Brain pericyte (primary cell): Measurements from ENCODE around the gene MBNL1.
"Not testable (repeated sequence)": the region's sequence is repeated elsewhere in the genome, so short reads cannot be mapped to it uniquely, and the experiment has no call there.

Source experiments
- DNase-seq: peaks from one replicate; pipeline ENCODE4 v3.0.0-alpha.2; 2012; ENCODE audit warnings: low read depth, low spot score

Gene MBNL1

GRCh38 chr3:152399374-152399773 is 130.6 kb downstream of the MBNL1 start:
- DNase-seq, result no peak

GRCh38 chr3:152400887-152401286 is 132.2 kb downstream of the MBNL1 start:
- no peak for DNase-seq

GRCh38 chr3:152402695-152403451 is 134.1 kb downstream of the MBNL1 start:
- no peak for DNase-seq

GRCh38 chr3:152403632-152404066 is 134.9 kb downstream of the MBNL1 start:
- no peak for DNase-seq

GRCh38 chr3:152404976-152405375 is 136.2 kb downstream of the MBNL1 start:
- DNase-seq, result no peak

- no peak for DNase-seq
These were observed 137.4 kb downstream of the MBNL1 start for GRCh38 chr3:152405915-152406802.

GRCh38 chr3:152413240-152413639 is 144.5 kb downstream of the MBNL1 start:
- DNase-seq, result no peak

- DNase-seq, result no peak
These were observed 148.3 kb downstream of the MBNL1 start for GRCh38 chr3:152416808-152417580.

- no peak for DNase-seq
These were observed 151.0 kb downstream of the MBNL1 start for GRCh38 chr3:152419748-152420147.

GRCh38 chr3:152421162-152421561 is 152.4 kb downstream of the MBNL1 start:
- DNase-seq, result no peak

- DNase-seq, result no peak
These were observed 157.7 kb downstream of the MBNL1 start for GRCh38 chr3:152426393-152426792.

- DNase-seq, result no peak
These were observed 159.8 kb downstream of the MBNL1 start for GRCh38 chr3:152428577-152428976.

- DNase-seq, result no peak
These were observed 161.7 kb downstream of the MBNL1 start for GRCh38 chr3:152430223-152431002.

GRCh38 chr3:152434142-152434541 is 165.4 kb downstream of the MBNL1 start:
- DNase-seq, result no peak

- not testable (repeated sequence) for DNase-seq
These were observed 166.5 kb downstream of the MBNL1 start for GRCh38 chr3:152435210-152435609.

GRCh38 chr3:152436707-152437590 is 168.2 kb downstream of the MBNL1 start:
- DNase-seq, result no peak

- no peak for DNase-seq
These were observed 169.5 kb downstream of the MBNL1 start for GRCh38 chr3:152438181-152438580.

GRCh38 chr3:152438706-152439105 is 170.0 kb downstream of the MBNL1 start:
- DNase-seq, result no peak

- not testable (repeated sequence) for DNase-seq
These were observed 171.5 kb downstream of the MBNL1 start for GRCh38 chr3:152440243-152440642.
